HG02884 (cell line): ENCODE results near the gene WNT7B.

Source experiments
- ATAC-seq: cut with Tn5 transposase; IDR thresholded peaks from one replicate; pipeline ENCODE4 v1.9.1; 2021; ENCODE audit warnings: mild to moderate bottlenecking, moderate library complexity; ENCODE audit not compliant: unreplicated experiment

The WNT7B gene

DNA sequence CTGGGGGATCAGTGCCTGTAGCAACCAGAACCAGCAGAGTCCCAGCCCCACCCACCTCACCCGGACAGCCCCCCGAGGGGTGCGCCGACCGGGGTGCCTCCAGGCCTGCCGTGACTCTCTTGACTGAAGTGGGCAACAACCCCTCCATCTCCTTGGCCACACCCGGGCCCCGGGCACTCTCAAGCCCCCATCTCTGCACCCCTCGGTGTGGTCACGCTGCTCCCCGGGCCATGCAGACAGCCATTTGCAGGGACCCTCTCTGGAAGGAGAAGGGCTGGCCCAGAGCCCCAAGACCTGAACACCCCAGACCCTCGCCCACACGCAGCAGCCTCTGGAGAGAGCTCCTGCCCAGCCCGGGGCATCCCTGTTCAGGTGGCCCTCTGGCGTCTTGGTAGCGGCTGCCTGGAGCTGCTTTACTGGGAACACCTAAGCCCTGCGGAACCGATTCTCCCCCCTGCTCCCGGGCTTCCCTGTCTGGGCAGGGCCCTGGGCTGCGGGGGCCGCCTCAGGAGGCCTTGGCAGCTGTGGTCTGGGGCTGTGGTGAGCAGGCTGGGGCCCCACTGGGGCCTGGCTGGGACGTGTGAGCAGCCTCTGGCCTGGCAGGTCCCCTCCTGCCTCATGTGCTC is 84.9 kb downstream of the WNT7B start:
- no peak for ATAC-seq

DNA sequence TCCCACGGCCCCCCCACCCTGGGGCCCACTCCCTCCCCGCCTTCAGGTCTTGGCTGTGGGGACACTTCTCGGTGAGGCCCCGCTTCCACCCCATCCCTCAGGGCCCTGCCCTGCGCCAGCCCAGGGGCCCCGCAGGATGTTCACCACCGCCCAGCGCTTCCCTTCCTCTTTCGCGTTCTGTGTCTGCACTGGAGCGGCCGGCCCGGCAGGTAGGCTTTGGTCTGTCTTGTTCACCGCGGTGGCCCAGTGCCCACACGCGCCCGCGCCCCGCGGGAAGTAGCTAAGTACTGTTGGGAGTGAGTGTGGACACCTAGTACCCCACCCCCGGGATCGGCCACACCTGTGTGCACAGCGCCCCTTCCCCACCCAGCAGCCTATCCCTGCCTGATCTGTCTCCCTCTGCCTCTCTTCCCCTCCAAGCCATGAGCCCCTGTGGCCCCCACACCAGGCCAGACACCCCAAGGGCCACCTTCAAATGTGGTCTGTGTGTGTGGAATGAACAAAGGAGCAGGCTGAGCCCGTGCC is 85.4 kb downstream of the WNT7B start:
- no peak for ATAC-seq

DNA sequence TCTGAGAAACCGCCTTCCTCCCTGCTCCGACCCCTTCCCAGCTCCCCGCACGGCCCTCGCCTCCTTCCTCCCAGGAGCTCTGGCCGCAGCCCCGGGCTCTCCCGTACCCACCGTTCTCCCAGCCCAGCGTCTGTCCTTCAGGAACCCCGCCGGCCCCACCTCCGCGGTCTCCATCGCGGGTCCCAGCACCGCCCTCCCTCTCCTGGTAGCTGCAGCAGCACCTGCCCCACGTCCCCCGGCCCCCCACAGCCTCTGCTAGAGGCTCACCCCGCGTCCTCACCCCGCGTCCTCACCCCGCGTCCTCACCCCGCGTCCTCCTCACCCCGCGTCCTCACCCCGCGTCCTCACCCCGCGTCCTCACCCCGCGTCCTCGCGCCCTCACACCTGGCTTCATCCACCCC is 85.9 kb downstream of the WNT7B start:
- ATAC-seq, result no peak

DNA sequence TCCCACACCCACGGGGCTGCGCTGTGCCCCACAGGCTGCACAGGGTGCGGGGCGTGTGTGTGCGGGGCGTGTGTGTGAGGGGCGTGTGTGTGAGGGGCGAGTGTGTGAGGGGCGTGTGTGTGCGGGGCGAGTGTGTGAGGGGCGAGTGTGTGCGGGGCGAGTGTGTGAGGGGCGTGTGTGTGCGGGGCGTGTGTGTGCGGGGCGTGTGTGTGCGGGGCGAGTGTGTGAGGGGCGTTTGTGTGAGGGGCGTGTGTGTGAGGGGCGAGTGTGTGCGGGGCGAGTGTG is 86.7 kb downstream of the WNT7B start:
- ATAC-seq, result no peak

DNA sequence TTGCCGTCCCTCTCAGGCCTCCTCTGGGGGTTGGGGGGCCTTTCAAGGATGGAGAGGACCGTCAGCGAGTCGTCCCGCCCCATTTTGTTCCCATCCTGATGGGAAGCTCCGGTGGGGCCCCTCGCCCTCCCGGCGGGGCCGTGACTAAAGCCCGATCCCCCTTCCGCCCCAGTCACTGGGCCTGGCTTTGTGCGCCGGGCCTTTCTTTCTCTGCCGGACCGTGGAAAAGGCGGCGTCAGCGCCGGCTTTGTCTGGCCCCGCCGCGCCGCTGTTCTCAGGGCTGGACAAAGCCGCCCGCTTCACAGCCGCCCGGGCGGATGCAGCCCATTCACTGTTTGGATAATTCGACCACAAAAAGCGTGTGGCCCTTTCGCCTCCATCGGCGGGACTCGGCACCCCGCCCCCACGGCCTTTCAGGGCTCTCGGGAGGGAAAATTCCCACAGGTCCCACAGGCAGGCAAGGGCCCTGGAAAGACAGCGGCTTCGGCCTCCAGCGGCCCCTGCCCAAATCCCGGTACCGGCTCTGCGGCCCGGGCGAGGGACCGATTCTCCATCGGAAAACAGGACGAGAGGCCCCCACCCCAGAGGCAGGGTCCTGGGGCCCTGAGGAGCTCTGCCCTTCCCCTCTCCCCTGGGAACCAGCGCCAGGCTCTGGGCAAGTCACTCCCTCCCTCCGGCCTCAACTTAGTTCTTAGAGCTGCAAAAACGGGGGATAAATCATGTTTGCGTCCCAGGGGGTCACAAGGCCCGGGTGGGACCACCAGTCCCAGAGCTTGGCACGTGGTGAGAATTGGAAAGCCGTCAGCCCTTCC is 87.2 kb downstream of the WNT7B start:
- no peak for ATAC-seq

DNA sequence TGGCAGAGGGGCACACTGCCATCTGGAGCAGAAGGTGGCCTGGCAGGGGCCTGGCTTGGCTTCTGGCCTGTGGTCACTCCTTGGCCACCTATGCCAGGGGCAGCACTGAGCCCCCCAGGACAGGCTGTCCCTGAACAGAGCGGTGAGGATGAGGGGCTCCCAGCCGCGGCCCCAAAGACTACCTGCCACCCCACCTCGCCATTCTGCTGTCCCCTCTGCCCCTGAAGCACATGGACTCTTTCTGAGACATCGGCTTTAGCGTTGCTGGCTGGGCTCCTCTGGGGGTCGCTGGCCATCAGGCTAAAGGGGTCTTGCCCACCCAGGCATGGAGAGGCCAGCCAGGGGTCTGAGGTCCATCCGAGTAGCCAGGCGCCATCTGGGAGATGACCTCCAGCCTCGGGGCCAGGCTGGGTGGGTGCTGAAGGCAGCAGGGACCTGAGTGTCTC is 87.8 kb downstream of the WNT7B start:
- no peak for ATAC-seq

DNA sequence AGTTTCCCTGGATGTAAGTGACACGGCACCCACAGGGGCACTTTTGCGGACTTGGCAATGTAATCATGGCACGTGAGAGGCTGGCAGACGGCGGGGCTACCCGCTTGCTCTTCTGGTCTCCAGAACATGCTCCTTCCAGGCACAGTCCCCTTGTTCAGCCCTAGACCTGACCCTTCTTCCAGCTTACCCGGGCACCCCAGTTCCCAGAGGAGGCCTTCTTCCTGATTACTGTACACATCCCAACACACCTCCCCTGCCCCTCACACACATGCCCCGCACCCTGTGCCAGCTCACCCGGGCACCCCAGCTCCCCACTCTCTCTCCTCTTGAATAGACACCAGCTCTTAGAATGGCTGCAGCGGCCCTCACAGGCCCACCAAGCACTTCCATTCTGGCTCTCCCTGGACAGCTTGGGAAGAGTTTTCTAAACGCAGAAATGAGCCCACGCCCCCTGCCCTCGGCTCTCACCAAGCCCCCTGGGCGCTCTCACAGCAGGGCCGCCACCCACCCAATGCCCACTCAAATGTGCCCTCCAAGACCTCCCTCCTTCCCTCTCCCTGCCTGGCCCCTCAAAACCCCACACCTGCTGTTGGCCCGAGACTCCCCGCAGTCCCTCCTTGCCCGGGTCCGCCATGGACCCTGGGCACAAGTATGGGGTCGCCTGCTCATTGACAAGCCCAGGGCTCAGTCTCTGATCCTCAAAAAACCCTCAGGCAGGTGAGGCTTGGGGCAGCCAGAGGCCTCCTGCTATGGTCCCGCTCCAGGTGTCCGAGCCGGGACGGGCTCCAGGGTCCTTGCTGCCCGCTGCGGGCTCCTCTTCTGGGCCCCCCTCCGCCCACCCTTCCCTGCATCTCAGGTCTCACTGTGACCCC is 88.5 kb downstream of the WNT7B start:
- no peak for ATAC-seq

DNA sequence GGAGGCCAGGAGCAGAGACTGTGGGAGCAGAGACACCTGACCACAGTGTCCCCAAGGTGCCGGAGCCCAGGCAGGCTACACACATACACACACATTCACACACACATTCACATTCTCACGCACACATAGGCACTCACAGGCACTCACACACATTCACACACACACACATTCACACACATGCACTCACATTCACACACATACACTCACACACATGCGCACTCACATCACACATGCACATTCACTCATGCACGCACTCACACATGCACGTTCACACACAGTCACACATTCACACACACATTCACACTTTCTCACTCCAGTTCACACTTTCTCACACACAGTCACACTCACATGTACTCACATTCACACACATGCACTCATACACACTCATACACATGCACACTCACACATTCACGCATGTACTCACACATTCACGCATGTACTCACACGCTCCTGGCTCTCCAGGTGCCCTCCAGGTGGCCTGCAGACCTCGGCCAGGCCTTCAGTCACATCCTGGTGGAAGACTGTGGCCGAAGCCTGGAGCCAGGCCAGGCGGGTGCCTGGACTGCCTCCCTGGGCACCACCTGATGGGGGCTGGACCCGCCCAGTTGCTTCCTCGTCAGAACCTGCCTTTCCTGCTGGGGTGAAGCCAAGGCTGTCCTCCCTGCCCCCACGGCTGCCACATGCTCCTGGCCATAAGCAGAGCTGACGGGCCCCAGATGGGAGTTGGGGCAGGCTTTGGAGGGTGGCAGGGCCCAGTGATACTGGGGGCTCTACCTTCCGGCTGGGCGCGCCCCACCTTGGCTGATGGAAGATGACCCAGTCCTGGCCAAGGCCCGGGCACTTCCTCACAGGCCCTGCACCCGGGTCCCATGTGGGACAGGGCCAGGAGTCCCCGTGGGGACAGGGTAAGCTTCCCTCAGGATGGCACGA is 89.5 kb downstream of the WNT7B start:
- no peak for ATAC-seq

DNA sequence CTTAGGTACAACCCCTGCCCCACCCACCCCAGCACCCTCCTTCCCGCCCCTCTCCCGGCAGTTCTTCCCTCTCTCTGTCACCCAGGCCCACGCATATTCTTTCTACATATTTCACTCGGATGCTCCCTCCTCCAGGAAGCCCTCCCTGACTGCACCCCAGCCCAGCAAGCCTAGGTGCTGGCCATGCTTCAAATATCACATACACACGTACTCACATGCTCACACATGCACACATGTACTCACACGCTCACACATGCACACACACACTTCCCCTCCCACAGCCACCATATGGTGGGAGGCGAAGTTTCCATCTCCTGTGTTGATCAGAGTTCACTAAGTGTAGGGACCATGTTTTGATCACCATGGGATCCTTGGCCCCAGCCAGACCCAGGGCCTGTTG is 90.4 kb downstream of the WNT7B start:
- no peak for ATAC-seq

DNA sequence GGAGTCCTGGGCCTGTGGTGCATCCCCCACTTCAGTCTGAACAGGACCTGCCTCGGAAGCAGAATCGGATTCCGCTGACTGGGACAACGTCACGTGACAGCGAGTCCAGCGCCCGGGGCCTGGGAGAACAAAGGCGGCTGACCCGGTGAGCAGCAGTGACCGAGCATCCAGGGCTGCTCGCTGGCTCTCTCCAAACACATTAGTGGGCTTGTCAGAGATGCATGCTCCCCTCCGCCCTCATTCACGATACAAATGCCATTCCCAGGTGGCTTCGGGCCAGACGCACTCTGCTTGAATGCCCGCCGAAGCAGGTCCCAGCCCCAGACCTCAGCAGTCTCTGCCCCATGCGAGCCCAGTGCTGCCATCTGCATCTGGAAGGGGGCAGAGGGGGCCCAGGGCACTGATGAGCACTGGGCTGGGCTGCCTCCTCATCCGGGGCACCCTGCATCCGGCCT is 91.0 kb downstream of the WNT7B start:
- no peak for ATAC-seq

DNA sequence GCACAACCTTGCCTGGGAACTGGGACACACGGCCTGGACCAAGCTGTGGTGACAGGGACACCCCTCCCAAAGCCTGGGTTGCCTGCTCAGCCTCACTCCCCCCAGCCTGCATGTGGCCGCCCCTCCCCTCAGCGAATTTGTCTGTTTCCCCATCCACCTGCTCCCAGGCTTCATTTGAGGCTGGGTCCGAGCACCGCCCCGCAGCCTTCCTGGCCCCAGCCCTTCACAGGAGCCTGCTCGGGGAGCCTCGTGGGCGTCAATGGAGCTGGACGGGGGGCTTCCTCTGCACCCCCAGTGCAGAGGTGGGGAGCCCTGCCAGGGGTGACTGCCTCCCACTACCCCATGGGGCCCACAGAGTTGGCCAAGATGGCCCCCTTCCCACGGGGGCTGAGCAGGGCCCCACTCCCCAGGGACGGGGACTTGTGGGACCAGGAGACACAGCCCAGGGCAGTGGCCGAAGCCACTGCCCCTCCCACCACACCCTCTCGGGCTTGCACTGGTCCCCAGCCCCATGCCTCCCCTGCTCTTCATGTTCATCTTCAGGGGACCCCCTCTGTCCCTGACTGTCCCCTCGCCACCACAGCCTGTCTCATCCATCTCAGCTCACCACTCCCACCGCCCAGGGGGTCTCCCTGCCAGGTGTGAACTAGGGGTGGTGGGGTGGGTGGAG is 91.7 kb downstream of the WNT7B start:
- ATAC-seq, result no peak

DNA sequence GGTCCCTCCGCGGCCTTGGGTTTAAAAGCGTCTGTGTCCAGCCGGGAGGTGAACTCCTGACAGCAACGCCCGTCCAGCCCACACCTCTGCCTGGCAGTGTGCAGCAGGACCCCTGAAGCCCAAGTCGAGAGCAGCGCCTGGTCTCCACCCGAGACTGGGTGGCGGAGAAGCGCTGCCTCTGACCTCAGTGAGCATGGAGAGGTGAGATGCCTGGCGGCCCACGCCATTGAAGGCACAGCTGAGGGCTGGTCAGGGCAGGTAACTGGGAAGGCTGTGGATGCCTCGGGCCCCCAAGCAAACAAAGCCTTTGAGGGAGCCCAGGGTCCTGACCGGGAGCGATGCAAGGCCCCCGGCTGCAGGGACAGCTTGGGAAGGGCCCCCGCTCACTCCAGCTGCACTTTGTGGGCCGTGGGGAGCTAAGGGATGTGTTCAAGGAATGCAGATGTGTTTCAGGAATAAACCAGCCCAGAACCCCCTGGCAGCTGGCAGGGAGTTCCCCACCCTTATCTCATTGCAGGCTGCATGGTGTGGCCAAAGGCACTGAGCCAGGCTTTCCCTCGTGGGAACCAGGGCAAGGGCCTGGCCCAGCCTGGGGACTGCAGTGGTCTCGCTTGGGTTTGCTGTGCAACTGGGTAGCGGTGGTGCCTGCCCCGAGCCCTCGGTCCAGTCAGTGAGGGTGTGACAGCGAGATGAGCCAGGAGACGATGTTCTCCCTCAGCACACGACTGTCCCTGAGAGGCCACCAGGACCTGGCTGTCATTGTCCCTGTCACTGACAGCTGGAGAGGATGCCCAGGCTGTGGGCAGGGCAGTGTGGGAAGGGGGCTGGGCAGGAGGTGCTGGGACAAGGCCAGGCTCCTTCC is 92.5 kb downstream of the WNT7B start:
- no peak for ATAC-seq

DNA sequence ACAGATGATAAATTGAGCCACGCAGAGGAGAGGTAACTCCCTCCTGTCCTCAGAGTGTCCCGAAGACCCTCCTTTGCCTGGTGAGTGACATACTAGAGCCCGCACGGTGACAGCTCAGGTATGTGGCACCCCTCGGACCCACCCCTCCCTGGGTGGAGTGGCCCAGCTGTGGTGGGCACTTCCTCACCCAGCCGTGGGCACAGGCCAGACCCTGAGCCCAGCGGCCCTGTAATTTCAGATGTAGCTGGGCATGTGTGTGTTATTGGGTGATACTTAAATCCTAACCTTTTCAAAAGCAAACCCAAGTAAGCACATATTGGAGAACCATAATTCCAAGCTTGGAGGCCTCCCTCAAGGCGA is 93.2 kb downstream of the WNT7B start:
- no peak for ATAC-seq

DNA sequence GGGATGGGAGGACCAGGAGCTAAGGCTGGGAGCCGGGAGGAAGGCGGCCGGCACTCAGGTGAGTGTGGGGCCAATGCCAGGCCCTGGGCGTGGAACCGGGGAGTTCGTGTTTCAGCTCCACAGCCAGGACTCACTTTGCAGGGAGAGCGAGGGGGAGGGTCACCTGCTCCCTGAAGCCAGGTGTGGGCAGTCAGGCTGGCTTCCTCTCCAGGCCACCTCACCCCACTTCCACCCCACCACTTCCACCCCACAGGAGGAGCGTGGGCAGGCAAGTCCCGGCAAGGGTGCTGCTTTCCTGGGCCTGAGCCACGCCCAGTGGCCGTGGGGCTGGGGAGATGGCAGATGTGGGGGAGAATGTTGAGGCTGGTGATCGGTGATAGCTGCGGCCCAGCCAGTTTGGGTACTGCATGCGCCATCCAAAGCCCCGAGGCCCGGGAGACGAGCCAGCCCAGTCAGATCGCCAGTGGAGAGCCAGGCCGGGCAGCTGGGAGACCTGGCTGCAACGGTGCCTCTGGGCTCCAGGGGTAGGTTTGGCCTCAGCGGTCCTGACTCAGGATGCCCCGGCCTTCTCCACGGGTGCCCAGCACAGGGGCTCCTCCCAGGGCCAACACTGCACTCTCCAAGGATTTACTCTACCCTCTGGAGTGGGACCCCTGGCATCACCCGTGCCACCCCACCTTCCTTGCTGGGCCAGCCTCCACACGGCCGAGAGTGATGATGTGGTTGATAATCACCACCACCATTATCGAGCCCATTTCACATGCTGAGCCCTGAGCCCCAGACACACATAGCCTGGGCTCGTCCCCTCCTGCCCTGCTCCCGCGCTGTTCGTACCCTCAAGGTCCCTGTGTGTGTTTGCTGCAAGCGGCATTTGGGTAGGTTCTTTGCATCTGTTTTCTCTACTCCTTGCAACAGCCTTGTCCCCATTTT is 93.8 kb downstream of the WNT7B start:
- no peak for ATAC-seq

DNA sequence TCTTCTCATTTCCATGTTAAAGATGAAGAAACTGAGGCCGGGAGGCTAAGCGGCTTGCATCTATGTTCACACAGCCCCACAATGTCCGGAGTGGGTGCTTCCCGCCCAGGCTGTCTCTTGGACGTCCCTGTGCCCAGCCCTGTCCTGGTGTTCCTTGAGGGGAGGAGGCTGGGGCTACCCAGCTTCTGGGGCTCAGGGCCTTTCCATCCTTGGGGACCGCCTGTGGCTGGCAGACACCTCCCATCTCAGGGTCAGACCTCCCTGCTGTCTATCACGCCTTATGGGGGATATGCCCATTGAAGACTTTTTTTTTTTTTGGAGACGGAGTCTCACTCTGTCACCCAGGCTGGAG is 95.5 kb downstream of the WNT7B start:
- ATAC-seq, result no peak

DNA sequence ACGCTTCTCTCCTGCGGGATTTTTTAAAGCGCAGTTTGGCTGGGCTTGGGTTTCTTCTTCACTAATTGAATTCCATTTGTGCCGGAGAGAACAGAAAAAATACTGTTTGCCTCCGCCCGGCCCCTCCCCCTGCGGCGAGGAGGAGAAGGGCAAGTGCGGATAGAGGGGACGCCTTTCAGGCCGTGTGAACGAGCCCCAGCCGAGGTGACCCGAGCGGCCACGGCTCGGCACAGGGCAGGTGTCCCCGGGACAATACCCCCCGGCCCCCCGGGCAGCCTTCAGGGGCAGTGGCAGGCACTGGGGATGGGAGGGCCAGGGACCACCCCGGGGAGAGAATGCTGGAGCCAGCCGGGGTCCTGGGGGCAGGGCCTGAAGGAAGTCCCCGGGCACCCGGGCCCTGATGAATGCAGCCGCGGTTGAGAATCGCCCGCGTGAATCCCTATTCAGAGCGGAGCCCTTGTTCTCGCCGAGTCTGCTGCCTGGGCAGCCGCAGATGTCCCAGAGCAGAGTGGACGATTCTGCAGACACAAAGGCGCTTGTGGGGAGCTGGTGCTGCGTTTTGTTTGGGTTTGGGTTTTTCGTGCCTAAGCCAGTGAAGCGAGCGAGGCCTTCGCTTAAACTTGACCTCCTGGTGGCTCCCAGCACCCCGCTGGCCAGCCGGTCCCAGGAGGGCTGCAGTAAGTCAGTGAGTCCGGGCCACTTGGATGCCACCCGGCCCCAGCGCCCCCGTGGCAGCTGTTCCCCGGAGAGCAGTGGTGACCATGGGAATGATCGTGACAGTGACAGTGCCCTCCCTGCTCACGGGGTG is 96.0 kb downstream of the WNT7B start:
- no peak for ATAC-seq

DNA sequence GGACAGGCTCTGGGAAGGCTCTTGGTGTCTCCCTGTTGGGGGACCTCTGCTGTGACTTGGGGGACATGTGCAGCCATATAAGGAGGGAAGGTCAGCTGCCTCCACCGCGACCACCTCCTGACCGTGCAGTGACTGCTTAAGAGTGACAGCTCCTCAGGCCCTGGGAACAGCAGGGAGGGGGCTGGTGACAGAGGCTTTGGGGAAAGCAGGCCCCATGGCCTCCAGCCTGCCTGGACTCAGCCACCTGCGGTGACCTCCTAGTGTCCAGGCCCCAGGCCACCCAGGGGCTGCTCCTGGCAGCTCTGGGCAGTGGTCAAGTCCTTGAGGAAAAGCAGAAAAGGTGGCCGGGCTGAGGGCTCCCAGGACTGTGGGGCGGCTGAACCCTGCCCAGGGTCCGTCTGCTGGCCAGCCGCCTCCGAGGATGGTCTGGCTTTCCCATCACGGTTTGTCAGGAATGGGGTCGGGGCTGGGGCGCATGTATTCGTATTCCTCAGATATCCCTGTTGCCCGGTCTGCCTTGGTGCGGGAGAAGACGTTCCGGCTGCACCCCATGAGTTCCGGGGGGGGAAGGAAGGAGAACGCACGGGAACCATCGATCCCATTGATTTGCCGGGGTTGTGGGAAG is 96.8 kb downstream of the WNT7B start:
- no peak for ATAC-seq
